Inflammatory macrophage (primary cell): ENCODE data around the gene COL4A5.

Experiments used
- DNase-seq, 2 donors: peaks; one replicate each; pipeline ENCODE4 v3.0.0-alpha.2; 2020 to 2022

The COL4A5 gene

DNA sequence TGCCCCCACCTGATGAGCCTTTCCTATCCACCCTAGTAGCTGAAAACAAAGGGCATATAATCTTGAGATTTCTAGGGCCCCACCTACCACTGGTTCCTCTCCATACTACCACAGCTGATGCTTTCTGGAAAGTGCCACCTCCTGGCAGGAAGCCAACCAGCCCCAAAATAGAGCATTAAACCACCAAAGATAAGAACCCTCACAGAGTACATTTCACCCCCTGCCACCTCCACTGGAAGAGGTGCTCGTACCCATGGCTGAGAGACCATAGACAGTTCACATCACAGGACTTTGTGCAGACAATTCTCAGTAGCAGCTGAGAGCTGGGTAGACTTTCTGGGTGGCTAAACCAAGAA, 202.6 kb downstream of the COL4A5 start:
- no peak for DNase-seq

DNA sequence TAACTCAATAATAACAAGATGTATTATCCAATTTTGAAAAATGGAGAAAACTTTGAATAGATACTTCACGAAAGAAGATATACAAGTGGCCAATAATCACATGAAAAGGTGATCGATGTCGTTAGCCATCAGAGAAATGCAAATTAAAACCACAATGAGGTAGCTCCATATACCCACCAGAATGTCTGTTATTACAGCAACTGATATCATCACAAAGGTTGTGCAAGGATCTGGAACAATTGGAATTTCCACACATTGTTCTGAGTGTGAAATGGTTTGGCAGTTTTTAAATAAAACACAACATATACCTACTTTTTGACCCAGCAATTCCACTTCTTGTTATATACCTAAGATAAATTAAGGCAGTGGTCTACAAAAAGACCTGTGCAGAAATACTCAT, 225.1 kb downstream of the COL4A5 start:
- no peak for DNase-seq

DNA sequence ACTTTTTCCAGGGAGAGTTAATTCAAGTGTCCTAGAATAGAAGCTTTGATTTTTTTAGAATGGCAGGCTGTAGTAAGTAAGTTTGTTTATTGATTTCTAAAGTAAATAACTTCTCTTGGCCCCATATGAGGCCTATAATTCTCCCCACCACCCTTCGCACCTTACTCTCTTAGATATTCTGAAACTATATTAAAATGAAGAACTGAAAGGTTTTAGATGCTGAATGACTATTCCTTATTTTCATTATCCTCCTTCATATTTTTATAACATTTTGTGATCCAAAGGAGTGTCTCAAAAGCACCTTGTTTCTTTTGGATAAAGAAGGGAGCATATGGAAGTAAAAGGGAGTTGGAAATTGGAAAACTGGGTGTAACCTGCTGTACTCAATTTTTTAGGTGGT, 226.5 kb downstream of the COL4A5 start:
- no peak for DNase-seq

DNA sequence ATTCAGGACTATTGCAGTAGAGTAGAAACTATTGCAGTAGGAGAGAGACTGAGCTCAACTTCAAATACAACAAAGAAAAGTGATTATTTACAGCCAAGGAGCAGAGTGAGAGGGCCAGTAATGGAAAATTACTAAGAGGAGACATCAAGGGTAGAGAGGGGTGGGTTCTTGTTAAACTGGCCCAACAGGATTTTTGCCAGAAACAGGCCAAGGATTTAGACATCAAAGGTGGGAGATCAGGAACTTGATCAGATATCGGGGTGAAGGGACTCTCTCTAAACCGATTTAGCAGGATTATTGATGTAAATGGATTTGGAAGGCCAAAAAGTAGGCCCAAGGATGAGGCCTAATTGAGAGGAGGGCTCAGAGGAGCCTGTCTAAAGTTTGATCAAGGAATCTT, 231.9 kb downstream of the COL4A5 start:
- DNase-seq: no peak

DNA sequence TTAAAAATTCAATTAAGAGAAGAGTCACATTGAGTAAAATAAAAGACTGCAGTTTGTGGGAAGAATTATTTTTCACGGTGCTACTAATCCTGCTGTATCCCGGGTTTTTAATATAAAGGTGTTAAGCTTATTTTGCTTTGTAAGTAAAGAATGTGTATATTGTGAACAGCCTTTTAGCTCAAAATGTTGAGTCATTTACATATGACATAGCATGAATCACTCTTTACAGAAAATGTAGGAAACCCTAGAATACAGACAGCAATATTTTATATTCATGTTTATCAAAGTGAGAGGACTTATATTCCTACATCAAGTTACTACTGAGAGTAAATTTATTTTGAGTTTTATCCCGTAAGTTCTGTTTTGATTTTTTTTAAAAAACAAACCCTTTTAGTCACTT, 257.1 kb downstream of the COL4A5 start:
- no peak for DNase-seq

DNA sequence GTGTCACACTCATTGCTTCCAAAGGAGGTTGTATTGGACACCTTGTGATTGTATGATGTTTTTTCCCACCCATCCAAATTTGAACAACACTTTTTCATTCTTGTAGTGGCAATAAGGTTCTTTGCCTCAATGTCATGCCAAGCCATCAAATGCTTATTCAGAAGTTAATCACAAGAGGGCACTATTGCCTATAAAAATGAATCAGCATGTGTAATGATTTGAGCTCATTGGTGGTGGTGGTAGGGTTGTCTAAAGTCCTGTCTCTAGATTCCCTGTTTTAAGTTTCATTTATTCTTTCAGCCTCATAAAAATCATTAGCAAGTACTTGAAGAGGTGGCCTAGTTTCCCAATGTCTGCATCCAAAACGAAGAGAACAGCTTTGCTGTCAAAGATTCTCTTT, 259.7 kb downstream of the COL4A5 start:
- DNase-seq: peak; percentile 8 to 11

DNA sequence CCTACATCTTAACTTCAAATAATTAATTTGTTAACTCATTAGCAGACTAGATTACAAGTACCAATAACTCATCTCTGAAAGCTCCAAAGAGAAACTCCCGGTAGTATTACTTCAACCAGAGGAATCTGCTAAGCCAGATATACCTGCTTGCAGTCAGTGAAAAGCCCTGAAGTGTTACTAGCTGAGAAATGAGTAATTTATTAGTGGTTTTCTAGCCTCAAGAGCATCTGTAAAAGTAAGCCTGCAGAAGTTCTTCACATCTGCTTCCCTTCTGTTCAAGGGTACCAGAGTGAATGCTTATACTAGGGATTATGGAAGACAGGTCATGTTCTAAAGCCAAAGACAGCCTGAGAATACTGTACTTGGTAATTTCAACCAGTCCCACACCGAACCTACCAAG, 262.0 kb downstream of the COL4A5 start:
- no peak for DNase-seq

DNA sequence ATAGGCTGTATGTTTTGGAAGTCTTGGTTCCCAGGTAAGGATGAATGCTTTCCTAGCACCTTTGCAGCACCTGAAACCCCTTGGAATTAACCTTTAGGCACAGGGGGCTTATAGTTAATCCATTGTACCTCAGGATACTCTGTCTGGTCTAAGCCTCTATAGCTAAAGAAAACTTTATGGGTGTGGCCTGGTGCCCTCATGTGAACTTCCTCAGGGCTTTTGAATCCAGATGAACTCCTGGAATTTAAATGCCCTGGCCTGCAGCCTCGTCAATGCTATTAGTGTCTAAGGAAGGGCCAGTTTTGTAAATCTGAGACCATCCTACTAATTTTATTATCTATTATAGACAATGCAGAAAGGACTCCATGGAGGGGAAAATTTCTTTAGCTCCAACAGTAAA, 262.9 kb downstream of the COL4A5 start:
- DNase-seq: no peak

DNA sequence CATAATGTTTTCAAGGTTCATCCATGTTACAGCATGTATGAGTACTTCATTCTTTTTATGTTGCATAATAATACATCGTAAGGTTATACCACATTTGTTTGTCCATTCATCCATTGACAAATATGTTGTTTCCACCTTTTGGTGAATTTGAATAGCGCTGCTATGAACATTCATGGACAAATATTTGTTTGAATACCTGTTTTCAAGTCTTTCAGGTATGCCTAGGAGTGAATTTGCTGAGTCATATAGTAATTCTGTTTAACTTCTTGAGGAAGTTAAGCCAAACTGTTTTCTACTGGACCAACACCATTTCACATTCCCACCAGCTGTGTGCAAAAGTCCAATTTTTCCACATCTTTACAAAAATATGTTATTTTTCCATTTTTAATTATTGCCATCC, 265.2 kb downstream of the COL4A5 start:
- DNase-seq: no peak

DNA sequence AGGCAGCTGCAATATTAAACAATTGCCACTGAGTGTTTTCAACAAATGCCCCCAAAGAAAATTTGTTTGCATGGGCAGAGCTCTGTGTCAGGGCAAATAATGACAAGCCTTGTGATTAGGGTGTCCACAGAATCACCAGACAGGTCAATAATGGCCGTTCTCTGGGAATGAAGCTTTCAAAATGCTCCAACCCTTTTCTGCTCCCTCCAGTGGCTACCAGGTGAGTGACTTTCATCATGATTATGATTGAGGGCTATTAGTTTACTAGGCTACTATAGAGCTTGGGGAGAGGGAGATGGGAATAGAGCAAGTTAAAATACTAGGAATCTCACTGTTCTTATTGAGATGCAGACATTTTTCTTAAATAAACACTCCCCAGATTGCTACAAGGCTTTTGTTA, 273.2 kb downstream of the COL4A5 start:
- DNase-seq: no peak

DNA sequence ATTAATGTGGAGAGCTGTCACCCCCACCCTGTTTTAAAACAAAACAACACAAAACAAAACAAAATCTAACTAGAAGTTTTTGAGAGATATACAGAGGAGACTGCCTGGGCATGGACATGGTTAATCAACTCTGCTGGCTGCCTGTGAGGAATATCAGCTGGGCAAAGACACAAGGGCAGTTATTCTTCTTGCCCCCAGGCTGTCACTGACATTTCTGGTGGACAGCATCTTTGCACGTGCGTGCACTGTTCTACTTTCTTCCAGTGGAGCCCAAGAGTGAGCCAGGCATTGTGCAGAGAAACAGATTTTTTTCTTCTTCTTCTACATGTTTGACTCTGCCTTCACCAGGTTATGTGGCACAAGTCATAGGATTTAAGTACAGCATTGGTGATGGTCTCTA, 282.9 kb downstream of the COL4A5 start:
- no peak for DNase-seq

DNA sequence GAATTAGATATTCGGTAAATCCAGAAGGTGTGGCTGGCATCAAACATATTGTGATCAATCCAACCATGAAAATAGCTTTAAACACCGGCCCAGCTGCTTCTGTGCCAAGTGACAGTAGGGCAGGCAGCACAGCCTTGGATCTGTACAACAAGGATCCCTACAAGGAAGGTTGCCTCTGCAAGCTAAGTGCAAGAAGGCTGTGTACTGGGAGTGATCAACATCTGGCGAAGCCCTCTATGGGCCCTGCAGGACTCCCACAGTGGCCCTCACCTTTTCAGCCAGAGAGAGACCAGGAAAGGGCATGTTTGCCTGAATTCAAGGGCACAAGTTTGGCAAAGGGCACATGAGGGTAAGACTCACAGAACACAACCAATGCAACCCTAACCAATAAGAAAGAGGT, 287.1 kb downstream of the COL4A5 start:
- no peak for DNase-seq

DNA sequence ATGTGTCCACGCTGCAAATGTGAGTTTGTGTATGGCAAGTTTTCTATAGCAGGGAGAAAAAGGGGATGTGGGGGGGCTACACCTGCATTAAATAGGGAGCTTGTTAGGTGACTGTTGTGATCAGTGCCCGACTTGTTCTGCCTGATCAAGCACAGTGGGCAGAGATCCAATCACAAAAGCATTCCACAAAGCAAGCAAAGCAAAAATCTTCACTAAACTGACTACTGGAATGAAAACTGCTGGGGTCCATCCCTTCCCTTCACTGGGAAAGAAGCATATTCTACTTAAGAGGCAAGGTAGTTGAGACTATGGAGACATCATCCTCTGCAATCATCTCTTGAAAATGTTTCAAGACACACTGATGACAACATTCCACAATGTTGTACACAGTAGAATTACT, 291.5 kb downstream of the COL4A5 start:
- no peak for DNase-seq

DNA sequence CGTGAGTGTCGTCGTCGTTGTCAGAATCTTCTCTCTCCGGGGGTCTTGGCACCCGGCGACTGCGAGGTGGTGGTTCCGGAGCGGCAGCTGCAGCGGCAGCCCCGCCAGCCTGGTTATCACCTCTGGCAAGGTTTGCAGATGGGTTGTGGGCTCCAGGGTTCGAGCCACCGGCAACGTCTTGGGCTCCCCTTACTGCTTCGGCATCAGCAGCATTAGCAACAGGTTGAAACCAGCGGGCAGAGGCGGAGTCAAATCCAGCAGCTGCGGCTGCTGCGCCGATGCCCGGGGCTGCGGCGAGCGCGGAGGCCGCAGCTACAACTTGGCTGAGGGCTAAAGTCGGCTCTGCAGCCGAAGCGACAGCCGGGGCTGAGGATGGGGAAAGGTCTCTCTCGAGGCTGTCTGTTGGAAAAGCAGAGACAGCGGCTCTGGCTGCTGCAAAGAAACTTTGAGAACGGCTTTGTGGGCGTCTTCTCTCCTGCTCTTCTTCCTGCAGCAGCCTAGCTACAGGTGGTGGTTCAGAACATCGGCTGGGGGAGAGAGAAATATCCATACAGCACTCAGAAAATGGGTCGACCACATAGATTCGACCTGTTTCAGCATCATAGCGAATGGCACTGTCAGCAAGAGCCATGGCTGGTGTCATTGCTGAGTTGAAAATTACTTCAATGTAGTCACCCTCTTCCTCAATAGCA, 293.1 kb downstream of the COL4A5 start:
- DNase-seq: no peak

DNA sequence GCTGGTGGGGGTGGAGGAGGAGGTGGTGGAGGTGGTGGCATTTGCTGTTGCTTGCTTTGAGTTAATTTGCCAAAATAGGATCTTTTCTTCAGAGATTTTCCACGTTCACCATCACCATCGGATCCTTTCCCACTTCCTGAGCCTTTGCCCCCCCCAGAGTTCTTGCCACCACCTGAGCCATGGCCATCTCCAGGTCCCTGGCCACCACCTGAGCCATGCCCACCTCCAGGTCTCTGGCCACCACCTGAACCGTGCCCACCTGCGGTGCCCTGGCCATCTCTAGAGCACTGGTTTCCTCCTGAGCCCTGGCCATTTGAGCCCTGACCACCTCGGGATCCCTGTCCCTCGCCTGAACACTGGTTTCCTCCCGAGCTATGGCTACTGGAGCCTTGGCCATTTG, 294.8 kb downstream of the COL4A5 start:
- no peak for DNase-seq

DNA sequence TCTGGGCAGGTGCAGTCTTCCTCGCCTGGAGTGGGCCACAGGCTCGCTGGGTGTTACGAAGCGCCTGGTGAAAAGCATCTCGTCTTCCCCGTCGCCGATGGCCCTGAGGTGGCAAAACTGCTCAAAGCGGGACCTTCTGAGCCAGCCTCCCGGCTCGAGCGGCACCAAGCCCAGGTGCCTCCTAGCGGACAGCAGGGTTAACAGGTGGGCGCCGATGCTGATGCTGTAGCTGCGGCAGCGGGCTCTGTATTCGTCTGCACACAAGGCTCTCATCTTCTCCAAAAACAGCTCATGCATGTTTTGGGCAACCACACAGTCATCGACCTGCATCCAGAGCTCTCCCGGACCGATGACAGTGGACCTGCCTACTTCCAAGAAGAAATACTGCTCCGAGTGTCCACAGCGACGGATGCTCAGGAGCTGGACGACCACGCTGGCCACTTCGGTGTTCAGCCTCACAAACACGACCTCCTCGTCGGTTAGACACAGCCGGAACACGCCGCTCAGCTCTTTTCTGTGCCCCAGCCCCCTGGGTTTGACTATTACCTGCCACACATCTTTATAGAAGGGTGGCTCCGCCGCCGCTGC, 295.5 kb downstream of the COL4A5 start:
- no peak for DNase-seq

DNA sequence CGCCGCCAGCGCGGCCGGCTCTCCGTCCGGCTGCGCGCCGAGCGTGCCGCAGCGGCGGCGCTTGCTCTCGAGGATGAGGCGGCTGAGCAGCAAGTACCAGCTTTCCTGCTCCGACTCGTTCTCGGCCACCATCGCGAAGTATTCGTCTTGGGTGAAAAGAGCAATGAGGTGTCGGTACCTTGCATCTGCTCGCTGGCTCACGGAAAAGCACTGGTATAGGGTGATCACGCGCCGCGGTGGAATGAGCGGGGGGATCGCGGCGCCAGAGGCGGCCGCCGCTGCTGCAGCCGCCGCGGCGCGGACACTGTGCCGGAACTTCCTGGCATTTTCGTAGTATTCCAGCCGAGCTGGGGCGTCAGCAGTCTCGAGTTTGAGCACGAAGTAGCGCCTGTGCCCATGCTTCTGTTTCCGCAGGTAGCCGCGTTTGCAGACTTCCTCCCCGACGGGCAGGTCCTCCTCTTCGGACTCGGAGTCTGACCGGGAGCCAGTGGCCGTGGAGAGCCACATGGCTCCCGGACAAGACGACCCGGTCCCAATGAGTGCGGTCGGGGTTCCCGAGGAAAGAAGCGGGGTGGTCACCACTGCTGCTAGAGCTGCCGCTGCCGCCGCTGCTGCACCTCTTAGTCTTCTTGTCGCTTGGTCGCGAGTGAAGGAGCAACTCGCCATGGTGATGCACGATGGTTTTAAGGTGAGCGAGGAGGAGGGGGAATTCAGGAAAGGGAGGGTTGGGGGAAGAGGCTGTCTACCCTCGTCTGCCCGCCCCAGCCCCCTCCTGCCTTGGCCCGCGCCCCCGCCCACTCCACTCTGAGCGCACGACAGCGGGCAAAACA, 296.3 kb downstream of the COL4A5 start:
- DNase-seq: no peak

DNA sequence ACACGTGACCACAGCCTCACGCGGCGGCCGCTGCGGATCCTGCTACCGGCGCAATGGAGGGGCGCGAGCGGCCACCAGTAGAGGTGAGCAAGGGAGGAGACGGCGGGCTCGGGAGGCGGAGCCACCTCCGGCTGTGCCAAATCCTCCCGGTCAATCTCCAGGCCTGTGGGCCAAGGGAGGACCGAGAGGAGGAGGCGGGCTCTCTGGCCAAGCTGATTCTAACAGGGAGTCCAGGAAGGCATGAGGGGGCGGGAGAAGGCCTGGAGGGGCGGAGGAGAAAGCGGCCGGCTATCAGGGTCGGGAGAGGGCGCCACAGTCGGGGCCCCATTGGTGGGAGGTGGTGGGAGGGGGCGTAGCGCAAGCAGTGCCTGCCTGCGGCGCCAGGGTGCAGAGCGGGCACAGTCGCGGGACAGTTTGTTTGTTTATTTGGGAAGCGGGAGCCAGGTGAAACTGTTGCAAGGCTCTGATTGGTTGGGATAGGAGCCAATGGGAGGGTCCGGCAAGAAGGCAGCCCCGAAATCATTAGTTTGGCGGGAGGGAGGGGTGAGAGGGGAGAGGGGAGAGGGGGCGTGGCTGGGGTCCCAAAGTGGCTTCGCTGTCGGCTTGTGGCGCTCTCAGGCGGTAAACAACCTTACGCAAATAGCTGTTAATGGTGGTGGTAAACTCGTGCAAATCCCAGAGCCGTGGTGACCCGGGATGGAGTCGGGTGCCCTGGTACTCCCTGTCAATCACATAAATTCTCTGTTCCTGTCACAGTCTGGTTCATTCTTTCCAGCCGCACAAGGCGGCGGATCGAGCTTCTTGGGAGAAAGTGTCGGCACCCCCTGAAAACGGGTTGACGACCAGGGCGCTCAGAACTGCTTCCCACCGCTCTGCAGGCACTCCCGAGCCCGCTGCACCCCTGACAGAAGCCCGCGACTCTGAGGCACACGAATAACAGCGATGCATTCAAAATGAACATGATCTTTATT, 297.2 kb downstream of the COL4A5 start, which contains the start of gene IRS4:
Gene IRS4, minus strand, starts transcription at position 55 of the 971 bp plus-strand sequence.
- no peak for DNase-seq

DNA sequence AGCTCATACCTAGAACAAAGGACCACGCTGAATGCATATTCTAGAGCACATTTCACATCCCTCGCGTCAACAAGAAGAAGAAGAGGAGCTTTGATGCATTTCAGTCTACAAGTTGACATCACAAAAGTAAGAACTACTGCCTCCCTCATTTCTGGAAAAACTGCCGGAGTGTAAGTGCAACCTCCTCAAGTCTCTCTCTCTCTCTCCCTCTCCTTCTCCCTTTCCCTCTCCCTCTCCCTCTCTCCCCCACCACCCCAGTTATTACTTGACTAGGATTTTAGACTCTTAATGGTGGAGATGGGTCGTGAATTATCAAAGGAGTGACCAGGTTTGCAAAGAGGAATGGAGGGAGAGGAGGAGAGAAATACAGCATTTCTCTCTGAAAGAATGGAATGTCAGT, 298.1 kb downstream of the COL4A5 start:
- DNase-seq: no peak

DNA sequence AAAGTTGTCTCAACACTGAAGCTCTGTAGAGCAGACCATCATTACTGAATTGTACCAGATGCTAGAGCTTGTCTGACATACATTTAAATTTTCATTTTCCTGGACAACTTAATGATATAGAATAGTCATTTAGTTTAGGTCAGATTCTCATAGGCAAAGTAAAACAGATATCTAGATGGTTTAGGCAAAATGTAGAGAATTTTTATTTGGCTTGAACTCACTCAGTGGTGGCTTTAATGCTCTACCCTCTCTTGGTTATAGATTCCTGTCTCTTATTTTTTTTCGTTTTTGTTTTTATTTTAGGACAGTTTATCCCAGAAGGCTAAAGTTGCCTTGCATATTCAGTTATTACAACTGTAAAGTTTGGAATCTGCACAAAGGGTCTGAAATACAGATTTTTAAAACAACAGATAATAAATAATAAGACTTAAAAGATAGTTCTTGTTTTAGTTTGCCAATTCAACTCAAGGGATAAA, 300.7 kb downstream of the COL4A5 start:
- DNase-seq: no peak
